ENCODE measurements around the gene OGG1.

The OGG1 gene

DNA sequence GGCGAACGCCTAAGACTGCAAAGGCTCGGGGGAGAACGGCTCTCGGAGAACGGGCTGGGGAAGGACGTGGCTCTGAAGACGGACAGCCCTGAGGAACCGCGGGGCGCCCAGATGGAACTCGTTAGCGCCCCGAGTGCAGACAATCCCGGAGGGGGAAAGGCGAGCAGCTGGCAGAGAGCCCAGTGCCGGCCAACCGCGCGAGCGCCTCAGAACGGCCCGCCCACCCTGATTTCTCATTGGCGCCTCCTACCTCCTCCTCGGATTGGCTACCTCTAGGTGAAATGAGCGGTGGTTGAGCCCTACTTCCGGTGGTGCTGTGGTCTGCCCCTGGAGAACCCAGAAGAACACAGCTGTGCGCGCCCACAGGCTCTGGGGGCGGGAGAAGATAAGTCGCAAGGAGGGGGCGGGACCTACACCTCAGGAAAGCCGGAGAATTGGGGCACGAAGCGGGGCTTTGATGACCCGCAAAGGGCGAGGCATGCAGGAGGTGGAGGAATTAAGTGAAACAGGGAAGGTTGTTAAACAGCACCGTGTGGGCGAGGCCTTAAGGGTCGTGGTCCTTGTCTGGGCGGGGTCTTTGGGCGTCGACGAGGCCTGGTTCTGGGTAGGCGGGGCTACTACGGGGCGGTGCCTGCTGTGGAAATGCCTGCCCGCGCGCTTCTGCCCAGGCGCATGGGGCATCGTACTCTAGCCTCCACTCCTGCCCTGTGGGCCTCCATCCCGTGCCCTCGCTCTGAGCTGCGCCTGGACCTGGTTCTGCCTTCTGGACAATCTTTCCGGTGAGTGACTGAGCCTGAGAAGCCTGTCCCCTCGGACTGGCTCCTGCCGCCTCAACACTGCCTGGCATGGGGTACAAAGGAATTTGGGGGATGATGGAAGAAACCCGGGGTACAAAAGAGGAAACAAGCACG is at the start of gene OGG1:
Gene OGG1 (plus strand): TSS at position 308 of the 911 bp plus-strand sequence. CDS start 335 bp downstream, at position 643.
- DNase-seq (ENCODE audit: low read depth, low spot score): peak; percentile 94

DNA sequence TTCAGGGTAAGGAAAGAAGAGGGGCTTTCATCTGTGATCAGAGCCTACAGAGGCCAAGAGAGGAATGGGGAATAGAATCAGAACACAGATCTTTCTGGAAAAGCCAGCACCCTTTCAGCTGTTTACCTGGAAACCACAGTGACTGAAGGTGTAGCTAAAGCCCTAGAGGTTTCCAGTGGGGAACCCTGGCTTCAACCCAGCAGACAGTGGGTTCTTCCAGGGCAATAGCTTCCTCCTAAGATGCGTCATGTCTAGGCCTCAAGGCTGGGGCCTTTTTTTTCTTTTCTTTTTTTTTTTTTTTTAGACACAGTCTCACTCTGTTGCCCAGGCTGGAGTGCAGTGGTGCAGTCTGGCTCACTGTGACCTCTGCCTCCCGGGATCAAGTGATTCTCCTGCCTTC is 49.2 kb upstream of the OGG1 start:
- no peak for DNase-seq (ENCODE audit: low read depth, low spot score)

DNA sequence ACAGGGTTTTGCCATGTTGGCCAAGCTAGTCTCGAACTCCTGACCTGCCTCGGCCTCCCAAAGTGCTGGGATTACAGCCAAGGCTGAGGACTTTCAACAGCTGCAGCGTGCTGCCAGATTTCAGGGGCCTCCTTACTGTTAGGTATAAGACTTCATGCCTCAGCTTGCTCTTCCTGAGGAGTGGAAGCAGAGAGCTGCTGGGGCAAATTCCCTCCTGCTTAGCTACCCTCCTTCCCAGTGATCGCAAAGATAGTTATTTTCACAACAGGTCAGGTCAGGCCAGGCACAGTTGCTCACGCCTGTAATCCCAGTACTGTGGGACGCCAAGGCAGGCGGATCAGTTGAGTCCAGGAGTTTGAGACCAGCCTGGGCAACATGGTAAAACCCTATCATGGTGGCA is 48.7 kb upstream of the OGG1 start:
- DNase-seq (ENCODE audit: low read depth, low spot score): no peak

DNA sequence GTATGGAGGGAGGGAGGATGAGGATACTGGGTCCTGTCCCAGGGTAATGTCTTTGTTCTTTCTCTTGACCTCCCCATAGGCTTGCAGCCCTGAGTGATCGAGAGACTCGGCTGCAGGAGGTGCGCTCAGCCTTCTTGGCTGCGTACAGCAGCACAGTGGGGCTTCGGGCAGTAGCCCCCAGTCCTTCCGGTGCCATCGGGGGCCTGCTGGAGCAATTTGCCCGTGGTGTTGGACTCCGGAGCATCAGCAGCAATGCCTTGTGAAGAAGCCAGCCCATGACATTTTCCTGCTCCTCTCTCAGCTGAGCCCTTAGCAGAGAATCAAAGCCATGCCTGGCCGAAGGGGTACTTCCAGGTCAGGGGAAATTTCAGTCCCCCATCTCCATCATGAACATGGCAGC is 48.0 kb upstream of the OGG1 start:
- no peak for DNase-seq (ENCODE audit: low read depth, low spot score)

DNA sequence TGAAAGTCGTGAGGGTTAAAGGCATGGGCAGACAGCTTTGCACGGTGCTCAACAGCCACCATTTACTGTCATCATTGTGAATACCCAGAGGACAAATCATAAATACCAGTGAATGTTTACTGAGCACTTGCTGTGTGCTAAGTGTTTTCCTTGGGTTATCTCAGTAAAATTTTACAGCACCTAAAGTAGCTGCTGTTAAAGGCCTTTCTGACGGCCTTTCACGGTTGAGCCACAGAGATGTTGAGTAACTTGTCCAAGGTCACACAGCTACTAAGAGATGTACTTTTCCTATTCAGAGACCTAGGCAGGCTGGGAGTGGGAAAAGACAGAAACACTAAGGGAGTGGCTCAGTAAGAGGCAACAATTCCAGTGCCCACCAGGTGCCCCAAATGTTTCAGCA is 46.5 kb upstream of the OGG1 start:
- no peak for DNase-seq (ENCODE audit: low read depth, low spot score)

DNA sequence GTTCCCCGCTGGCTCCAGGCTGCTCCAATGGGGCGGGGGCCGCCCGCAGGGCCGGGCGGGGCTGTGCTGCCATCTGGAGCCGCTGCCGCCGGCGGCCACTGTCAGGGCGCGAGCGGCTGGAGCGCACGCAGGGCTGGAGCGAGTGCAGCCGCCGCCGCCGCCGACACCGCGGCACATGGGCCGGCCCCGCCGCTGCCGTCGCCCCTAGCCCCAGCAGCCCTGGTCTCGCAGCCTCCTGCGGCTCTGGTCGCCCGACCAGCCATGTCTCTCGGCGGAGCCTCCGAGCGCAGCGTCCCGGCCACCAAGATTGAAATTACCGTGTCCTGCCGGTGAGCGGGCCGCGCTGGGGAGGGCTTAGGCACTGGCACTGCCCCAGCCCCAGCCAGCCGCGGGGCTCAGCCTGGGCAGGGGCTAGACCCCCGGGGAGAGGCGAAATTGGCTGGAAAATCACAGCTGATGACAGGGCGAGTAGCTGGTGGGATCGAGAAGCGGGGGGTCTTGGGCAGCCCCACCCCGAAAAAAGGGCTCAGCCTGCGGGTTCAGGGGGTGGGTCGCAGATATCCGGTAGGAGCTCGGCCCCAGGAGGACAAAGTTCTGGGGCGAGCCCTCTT is 45.9 kb upstream of the OGG1 start, which contains the start of gene CPNE9:
Gene CPNE9 (plus strand): TSS at position 98 of the 611 bp plus-strand sequence. CDS start 164 bp downstream, at position 262.
- no peak for DNase-seq (ENCODE audit: low read depth, low spot score)

DNA sequence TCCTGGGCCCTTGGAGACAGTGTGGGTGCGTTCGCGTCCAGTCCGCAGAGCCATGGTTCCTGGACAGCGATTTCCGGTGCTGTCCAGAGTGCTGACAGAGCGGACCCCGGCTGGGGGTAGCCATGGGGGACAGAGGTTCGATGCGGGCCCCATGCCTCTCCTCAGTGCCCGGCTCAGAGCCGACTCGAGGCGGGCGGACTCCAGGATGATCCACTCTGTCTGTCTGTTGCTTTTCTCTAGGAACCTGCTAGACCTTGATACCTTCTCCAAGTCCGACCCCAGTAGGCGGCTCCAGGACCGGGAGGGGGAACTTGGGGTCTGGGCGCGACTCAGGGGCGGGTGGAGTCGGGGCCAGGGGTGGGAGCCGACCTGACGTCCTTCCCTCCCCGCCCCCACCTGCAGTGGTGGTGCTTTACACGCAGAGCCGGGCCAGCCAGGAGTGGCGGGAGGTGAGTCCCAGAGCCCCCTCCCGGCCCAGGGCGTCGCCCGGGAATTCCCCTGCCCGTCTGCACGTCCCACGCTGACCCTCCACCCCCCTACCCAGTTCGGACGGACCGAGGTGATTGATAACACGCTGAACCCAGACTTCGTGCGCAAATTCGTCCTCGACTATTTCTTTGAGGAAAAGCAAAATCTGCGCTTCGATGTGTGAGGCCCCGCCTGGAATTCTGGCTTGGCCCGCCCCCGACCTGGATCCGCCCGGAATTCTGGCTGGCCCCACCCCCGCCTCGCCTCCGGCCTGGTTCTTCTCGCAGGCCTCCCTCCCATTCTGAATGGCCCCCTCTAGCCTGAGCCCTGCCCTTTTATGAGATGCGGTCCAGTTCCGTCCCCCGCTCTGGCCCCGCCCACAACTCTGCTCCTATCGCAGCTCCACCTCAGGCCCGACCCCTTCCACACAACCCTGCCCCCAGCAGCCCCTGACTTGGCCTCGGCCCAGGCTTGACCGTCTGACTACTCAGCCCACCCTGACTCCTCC is 45.1 kb upstream of the OGG1 start:
- DNase-seq (ENCODE audit: low read depth, low spot score): peak; percentile 84

DNA sequence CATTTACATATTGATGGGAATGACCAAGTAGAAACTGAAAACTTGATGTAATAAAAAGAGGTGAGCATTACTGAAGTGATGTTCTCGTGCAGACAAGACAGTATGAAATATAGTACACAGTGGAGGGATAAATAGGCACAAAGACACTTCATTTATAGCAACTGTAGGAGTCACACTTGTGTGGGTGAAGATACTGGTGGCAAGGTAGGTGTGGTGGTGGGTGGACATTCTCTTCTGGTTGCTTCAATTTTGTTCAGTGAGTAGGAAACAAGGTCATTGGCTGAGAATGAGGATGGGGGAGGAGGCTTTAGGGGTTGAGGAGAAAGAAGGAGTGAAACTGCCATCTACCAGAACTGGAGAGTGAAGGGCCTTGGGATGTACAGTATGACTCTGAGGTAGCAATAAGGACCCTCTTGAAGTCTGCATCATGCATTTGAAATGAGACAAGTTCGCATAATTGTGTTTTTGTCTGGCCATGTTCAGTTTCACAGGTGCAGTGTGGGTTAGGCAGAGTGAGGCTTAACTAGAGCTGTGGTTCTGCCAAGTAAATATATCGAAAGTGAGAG is 39.5 kb upstream of the OGG1 start:
- DNase-seq (ENCODE audit: low read depth, low spot score): no peak

DNA sequence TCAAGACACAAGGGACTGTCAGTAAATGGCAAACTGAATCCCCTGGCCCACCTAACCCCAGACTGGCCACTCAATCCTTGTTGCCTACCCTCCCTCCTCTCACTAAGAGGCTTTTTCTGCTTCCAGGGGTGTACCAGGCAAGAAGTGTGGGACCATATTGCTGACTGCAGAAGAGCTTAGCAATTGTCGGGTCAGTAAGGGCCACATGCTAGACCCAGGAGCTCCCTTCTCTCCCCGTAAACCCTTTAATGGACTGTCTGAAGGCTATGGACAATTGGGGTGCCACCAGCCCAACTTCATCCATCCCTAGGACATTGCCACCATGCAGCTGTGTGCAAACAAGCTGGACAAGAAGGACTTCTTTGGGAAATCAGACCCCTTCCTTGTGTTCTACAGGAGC is 37.3 kb upstream of the OGG1 start:
- no peak for DNase-seq (ENCODE audit: low read depth, low spot score)

DNA sequence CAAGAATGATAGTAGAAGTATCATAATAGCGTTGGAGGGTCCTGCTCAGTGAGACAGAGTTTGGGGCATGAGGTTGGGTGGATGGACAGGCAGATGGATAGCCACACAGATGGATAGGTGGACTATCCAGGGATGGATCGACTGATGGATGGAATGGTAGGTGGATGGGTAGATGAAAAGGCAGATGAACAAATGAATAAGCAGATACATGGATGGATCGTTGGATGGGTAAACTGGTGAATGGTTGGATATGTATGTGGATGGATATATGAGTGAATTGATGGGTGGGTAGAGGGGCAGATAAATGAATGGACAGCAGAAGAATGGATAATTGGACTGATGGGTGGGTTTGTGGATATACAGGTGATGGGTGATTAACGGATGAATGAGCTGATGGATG is 36.6 kb upstream of the OGG1 start:
- DNase-seq (ENCODE audit: low read depth, low spot score): no peak

DNA sequence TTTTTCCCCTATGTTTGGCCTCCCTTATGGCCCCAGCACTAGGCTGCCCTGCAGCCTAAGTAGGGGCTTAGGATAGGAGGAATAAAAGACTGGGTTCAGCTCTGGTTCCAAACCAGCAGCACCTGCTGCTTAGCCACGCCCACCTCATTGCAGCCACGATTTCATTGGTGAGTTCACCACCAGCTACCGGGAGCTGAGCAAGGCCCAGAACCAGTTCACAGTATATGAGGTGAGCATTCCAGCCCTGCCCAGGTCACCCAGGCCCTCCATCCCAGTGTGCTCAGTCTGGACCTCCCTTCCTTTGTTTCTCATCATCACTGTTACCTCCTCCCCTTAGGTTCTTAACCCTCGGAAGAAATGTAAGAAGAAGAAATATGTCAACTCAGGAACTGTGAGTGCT is 34.6 kb upstream of the OGG1 start:
- DNase-seq (ENCODE audit: low read depth, low spot score): no peak

DNA sequence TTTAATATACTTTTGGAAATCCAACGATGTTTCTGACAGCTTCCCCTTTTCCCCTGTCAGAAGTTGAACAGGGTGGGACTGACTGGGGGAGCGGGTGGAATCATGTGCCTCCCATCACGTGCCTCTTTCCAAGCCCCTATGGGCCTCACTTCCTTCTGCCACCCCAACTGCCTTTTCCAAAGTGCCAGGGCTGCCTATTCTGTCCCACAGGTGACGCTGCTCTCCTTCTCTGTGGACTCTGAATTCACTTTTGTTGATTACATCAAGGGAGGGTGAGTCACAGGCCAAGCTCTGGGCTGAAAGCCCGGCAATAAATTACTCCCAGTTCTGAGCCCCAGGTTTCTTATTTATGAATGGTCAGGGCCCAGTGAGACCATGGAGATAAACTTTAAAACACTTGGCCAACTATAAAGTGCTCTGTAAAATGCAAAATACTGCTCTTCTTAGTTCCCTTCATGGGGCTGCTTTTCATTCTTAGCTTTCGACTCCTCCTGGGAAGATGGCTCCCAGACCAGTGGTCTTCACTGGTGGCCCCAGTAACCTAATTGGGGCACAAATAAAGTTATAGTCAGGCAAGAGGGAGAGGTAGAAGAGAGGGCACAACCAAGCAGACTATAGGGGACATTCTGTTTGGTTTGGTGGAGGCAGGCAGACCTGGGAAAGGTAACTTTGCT is 33.9 kb upstream of the OGG1 start:
- no peak for DNase-seq (ENCODE audit: low read depth, low spot score)

DNA sequence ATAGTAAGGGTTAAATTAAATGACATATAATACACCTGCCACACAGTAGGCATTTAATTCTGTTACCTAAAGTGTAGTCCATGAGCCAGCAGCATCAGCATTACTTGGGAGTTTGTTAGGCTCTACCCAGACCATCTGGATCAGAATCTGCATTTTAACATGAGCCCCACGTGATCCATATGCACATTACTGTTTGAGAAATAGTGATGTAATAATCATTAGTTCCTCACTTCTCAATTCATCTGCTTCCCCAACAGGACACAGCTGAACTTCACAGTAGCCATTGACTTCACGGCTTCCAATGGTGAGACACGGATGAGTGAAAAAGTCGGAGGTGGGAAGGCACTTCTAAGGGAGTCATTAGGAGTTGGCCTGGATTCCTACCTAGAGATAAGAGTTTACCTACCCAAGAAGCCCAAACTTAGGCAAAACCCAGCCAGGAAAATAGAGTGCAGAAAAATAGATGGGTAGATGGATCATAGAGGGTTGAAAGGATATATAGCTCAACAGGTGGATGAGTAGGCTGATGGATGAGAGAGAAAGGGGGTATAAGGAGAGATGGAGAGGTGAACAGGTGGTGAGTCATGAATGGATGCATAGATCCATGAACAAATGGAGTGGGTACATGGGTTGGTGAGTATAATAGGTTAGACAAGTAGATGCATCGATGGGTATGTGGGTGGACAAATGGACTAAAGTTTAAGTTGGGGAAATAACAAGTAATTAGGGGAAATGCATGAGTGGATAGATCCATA is 32.8 kb upstream of the OGG1 start:
- DNase-seq (ENCODE audit: low read depth, low spot score): no peak

DNA sequence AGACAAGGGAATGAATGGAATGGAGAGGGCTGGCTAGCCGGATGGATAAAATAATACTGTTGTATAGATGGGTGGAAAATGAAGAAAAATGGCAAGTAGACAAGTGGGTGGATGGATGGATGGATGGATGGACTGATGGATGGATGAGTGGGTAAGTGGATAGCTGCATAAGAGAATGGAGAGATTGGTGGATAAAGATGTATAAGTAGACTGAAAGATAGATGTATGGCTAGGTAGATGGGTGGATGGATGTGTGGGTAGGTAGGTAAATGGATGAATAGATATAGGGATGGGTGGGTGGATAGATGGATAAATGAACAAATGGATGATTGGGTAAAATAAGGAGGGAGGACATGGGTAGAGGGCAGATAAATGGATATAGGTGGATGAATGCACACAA is 32.2 kb upstream of the OGG1 start:
- DNase-seq (ENCODE audit: low read depth, low spot score): no peak

DNA sequence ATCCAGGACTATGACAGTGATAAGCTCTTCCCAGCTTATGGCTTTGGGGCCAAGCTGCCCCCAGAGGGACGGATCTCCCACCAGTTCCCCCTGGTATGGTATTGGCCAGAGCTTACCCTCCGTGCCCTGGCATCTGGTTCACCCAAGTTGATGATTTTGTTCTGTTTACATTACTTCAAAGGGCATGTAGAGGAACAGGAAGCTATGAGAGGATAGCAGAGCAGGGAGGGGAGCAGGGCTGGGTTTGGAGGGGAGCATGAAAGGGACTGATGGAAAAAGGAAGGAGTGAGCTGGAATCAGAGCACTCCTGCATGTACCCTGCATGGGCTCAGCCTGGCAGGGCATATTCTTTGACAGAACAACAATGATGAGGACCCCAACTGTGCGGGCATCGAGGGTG is 31.6 kb upstream of the OGG1 start:
- DNase-seq (ENCODE audit: low read depth, low spot score): no peak

DNA sequence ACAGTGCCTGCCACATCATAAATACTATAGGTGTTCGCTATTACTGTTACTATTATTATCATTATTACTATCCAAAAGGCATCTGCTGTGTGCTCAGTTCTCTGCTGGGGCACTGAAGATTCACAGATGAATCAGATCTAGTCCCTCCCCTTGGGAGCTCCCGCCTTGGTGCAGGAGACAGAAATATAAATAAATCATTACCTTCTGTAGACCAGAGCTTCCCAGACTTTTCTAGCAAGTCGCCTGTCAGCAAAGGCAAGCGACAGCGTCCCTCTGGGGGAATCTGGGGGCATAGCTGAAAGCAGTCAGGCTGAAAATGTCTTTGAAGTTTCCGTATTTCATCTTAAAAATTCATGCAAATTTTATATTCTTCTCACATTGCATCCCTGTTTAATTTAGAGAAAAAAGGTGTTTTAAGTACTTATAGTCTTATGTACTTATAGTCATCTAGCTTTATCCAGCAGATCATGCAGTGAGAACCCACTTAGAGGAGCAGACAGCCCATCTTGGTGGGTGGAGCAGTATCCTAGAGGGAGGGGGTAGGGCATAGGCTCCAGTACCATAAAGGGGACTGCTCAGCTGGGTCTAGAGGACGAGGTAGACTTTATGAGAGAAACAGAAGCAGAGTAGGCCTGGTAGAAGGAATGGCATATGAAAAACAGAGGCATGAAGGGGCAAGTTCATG is 28.6 kb upstream of the OGG1 start:
- DNase-seq (ENCODE audit: low read depth, low spot score): no peak

DNA sequence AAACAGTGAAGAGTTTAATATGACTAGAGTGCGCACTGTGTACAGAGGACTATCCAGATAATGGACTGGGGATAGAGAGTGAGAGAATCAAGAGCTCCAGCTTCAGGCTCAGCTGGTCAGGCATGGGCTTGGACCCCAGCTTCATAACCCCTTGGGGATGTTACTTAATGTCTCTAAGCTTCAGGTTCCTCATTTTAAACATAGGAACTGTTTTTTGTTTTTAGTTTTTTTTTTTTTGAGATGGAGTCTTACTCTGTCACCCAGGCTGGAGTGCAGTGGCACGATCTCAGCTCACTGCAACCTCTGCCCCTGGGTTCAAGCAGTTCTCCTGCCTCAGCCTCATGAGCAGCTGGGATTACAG is 28.1 kb upstream of the OGG1 start:
- DNase-seq (ENCODE audit: low read depth, low spot score): no peak

DNA sequence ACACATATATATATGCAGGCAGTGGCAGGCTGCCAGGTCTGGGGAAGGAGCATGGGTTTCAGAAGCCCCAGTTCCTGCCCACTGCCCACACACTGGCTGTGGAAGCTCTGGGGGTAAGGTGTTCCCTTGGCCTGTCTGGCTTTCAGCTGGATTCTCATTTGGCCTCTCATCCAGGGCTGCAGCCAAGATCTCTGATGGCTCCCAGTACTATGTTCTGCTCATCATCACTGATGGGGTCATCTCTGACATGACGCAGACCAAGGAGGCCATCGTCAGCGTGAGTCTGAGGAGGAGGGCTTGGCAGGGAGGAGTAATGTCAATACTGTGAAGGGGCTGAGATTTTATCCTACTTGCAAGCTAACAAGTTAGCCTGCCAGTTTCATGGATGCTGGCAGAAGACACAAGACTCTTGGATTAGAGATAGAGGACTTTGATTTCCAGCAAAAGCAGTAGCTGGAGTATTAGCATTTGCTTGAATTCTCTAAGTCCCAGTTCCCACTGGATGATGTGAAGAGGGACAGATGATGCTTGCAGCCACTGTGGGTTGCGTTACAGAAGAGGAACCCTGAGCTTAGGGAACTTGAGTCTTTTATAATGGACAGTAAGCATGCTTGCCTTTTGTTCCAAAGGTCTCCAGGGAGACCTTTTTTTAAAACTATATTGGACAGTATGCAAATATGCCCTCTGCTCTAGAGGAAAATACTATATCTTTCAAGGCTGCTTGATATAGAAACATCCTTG is 23.8 kb upstream of the OGG1 start:
- DNase-seq (ENCODE audit: low read depth, low spot score): no peak

DNA sequence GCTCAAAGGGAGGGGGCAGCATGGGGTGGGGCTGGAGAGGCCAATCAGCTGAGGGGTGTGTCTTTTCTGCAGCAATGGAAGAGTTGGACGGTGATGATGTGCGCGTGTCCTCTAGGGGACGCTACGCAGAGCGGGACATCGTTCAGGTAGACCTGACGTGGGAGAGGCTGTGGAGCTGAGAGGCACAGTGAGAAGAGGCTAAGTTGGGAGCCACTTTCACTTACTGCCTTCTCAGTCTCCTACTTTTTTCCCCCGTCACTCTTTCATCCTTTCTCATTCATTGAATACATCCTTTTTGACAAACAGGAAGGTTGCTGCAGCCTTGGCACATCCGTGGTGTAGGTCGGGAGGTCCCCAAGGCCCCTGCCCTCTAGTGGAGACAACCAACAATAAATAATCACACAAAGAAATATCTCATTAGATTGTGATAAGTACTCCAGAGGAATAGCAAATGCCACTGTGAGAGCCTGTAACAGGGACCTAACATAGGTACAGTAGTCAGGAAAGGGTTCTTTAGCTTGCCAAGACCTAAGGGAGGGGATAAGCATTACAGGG is 22.6 kb upstream of the OGG1 start:
- DNase-seq (ENCODE audit: low read depth, low spot score): no peak
